IPS-18a (cell line): Measurements from ENCODE around the gene ITGA2.

Experiments
- H3K27ac ChIP-seq: one replicate; pipeline ENCODE4 v1.5.1; 2013; ENCODE audit warnings: low read length
- H3K27me3 ChIP-seq: one replicate; pipeline ENCODE4 v1.6.1; 2013; ENCODE audit warnings: mild to moderate bottlenecking, low read length; ENCODE audit not compliant: control insufficient read depth, insufficient read depth
- H3K36me3 ChIP-seq: one replicate; pipeline ENCODE4 v1.6.1; 2013; ENCODE audit warnings: low read depth, low read length; ENCODE audit not compliant: control insufficient read depth
- H3K4me1 ChIP-seq: one replicate; pipeline ENCODE4 v1.6.1; 2013; ENCODE audit warnings: low read depth, low read length; ENCODE audit not compliant: control insufficient read depth
- H3K4me3 ChIP-seq: one replicate; pipeline ENCODE4 v1.5.1; 2013; ENCODE audit warnings: low read length
- H3K9ac ChIP-seq: one replicate; pipeline ENCODE4 v1.6.1; 2013; ENCODE audit warnings: mild to moderate bottlenecking, low read length, moderate library complexity
- H3K9me3 ChIP-seq: one replicate; pipeline ENCODE4 v1.6.1; 2013; ENCODE audit warnings: low read depth, low read length; ENCODE audit not compliant: control insufficient read depth

ITGA2 gene

DNA sequence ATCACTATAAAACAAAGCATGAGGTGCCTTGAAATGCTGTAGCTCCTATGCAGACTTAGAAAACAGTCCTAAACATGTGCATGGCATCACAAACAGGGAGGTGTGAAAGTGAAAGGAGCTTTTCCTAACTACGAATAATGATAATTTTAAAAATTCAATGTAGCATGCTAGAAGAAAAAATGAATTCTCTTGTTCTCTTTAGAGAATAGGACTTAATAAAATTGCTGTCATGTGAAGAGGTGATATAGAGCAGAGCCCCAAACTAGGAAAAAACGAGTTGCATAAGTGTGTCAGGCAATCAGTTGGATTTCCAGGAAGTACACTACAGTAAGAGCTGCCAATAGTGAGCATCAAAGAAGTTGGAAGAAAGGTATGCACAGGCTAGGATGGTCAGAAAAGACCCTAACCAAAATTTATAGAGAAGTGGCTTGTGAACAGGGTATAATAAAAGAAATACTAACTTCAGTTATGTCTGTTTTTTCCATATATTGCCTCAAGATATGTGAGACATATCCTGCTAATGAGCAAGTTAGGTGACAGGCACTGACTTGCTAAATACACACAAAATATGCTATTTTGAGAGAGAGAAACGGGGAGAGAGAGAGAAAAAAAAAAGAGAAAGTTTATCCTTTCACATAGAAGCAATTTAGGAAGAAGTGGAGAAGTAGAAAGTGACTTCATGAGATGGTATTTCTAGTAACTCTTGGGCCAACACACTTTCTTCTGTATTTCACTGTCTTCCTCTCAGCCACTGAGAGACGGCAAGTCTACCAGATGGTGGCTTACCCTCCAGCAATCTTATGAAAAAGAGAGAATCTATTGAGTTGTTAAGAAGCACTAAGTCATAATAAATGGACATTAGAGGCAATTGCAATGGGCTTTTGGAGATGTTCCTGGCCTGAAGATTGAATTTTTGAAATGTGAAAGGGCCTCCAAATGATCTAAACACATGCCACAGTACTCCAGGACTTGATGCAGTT is 18.0 kb downstream of the ITGA2 start:
- no peaks in the 10 kb centered on the region for H3K4me1 ChIP-seq
- H3K9ac ChIP-seq: no peak overlapping the region
- H3K27ac ChIP-seq: no peak overlapping the region
- no peaks in the 10 kb centered on the region for H3K27me3 ChIP-seq
- H3K36me3 ChIP-seq: no peaks in the 10 kb centered on the region
- no peak overlapping the region for H3K4me3 ChIP-seq
- no peaks in the 10 kb centered on the region for H3K9me3 ChIP-seq

GRCh38 chr5:53008751-53009150 is 19.6 kb downstream of the ITGA2 start:
- no peak overlapping the region for H3K9ac ChIP-seq
- H3K27me3 ChIP-seq: no peaks in the 10 kb centered on the region
- H3K9me3 ChIP-seq: no peaks in the 10 kb centered on the region
- H3K4me3 ChIP-seq: no peak overlapping the region
- no peaks in the 10 kb centered on the region for H3K4me1 ChIP-seq
- H3K27ac ChIP-seq: no peak overlapping the region
- H3K36me3 ChIP-seq: no peaks in the 10 kb centered on the region

- Histone ChIP-seq H3K9me3 (no peaks in the 10 kb centered on the region), H3K4me3 (no peak overlapping the region), H3K27me3 (no peaks in the 10 kb centered on the region), H3K27ac (no peak overlapping the region), H3K9ac (no peak overlapping the region), H3K4me1 (no peaks in the 10 kb centered on the region), H3K36me3 (no peaks in the 10 kb centered on the region)
Measured at GRCh38 chr5:53009816-53010215, 20.7 kb downstream of the ITGA2 start.

DNA sequence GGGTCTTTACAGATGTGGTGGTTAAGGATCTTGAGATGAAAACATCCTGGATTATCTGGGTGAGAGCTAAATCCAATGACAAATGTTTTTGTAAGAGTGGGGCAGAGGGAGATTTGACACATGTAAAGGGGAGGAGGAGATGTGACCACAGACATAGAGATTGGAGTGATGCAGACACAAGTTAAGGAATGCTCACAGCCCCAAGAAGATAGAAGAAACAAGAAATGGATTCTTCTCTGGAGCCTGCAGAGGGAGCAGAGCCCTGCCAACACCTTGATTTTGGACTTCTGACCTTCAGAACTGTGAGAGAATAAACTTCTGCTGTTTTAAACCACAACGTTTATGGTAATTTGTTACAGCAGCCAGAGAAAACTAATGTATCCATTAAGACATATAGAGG is 21.7 kb downstream of the ITGA2 start:
- Histone ChIP-seq H3K9me3 (no peaks in the 10 kb centered on the region), H3K4me3 (no peak overlapping the region), H3K9ac (no peak overlapping the region), H3K27me3 (no peaks in the 10 kb centered on the region), H3K36me3 (no peaks in the 10 kb centered on the region), H3K27ac (no peak overlapping the region), H3K4me1 (no peaks in the 10 kb centered on the region)

GRCh38 chr5:53011233-53011632 is 22.1 kb downstream of the ITGA2 start:
- Histone ChIP-seq H3K4me1 (no peaks in the 10 kb centered on the region), H3K27me3 (no peaks in the 10 kb centered on the region), H3K9me3 (no peaks in the 10 kb centered on the region), H3K9ac (no peak overlapping the region), H3K36me3 (no peaks in the 10 kb centered on the region), H3K27ac (no peak overlapping the region), H3K4me3 (no peak overlapping the region)

GRCh38 chr5:53013857-53014256 is 24.7 kb downstream of the ITGA2 start:
- H3K4me3 ChIP-seq: no peak overlapping the region
- no peaks in the 10 kb centered on the region for H3K9me3 ChIP-seq
- H3K27me3 ChIP-seq: no peaks in the 10 kb centered on the region
- H3K9ac ChIP-seq: no peak overlapping the region
- no peaks in the 10 kb centered on the region for H3K36me3 ChIP-seq
- H3K4me1 ChIP-seq: no peaks in the 10 kb centered on the region
- no peak overlapping the region for H3K27ac ChIP-seq

DNA sequence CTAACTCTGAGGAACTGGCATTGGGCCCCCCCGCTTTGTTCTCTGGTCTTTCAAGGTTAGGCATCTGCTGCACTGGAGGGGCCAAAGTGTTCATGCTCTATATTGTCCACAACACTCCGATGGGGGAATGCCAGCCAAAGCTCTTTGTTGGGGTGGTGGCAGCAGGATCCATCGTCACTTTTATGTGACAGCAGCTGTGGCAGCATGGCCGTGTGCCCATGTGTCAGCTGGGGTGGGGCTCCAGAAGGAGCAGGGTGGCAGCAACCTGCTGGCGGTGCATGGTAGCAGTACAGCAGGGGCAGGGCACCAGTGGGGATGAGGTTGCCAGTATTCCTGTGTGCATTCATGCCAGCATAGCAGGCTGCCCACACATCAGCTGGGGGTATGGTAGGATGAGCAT is 28.2 kb downstream of the ITGA2 start:
- Histone ChIP-seq H3K4me3 (no peak overlapping the region), H3K4me1 (no peaks in the 10 kb centered on the region), H3K27ac (no peak overlapping the region), H3K27me3 (no peaks in the 10 kb centered on the region), H3K36me3 (no peaks in the 10 kb centered on the region), H3K9me3 (no peaks in the 10 kb centered on the region), H3K9ac (no peak overlapping the region)

- no peaks in the 10 kb centered on the region for H3K4me1 ChIP-seq
- no peak overlapping the region for H3K27ac ChIP-seq
- H3K9me3 ChIP-seq: no peaks in the 10 kb centered on the region
- no peaks in the 10 kb centered on the region for H3K36me3 ChIP-seq
- H3K9ac ChIP-seq: no peak overlapping the region
- H3K4me3 ChIP-seq: no peak overlapping the region
- no peaks in the 10 kb centered on the region for H3K27me3 ChIP-seq
Measured at GRCh38 chr5:53017794-53018391, 28.7 kb downstream of the ITGA2 start.

DNA sequence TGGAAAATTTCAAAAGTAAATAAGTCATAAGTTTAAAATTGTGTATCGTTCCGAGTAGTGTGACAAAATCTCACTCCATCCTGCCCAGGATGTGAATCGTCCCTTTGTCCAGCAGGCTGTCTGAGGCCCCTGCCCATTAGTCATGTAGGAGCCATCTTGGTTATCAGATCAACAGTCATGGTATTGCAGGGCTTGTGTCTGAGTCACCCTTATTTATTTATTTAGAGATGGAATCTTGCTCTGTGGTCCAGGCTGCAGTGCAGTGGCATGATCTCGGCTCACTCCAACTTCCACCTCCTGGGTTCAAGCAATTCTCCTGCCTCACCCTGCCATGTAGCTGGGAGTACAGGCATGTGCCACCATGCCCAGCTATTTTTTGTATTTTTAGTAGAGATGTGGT is 30.2 kb downstream of the ITGA2 start:
- H3K9ac ChIP-seq: no peak overlapping the region
- no peaks in the 10 kb centered on the region for H3K4me1 ChIP-seq
- H3K9me3 ChIP-seq: no peaks in the 10 kb centered on the region
- H3K36me3 ChIP-seq: no peaks in the 10 kb centered on the region
- H3K4me3 ChIP-seq: no peak overlapping the region
- H3K27ac ChIP-seq: no peak overlapping the region
- H3K27me3 ChIP-seq: no peaks in the 10 kb centered on the region

DNA sequence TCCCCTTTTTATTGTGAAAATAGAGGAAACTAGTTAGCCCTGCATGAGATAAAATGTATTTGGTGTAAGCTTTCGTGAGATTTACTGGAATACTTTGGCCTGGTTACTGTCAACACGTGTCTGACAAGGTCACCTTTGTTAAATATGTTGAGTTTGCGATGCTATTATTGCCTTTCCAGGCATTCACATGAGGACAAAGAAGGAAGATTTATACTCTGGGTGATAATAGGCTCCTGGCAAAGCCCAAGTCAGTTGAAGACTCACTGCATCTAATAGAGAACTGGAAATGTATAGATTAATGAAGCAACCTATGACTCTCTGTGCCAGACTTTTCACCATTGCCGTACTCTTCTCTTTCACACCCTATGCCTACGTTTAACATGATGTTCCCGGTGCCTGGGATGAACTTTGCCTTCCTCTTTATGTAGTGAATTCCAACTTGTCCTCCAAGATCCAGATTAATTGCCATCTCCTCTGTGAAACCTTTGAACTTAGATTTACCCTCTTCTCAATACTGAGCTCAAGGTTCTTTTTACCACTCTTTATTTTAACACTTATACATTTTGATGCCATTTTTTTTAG is 33.9 kb downstream of the ITGA2 start:
- Histone ChIP-seq H3K4me3 (no peak overlapping the region), H3K27me3 (no peaks in the 10 kb centered on the region), H3K27ac (no peak overlapping the region), H3K4me1 (no peaks in the 10 kb centered on the region), H3K9me3 (no peaks in the 10 kb centered on the region), H3K36me3 (no peaks in the 10 kb centered on the region), H3K9ac (no peak overlapping the region)

DNA sequence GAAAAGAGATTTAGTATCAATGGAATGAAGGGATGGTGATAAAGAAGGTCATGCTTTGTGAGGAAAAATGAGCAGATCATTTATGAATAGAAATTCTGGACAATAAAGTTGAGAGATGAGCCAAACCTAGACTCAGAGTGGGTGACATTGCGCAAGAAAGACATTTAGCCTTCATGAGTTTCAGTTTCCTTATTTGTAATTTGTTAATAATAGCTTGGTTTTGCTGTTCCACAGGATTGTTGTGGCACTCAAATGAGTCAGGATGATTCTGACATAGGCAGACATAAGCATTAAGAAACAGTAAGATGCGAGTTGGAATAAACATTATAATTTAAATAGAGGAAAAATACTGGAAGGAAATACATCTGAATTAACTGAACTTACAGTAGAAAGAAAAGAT is 34.8 kb downstream of the ITGA2 start:
- no peak overlapping the region for H3K9ac ChIP-seq
- no peak overlapping the region for H3K4me3 ChIP-seq
- H3K27ac ChIP-seq: no peak overlapping the region

More for the DNA sequence above, 34.8 kb downstream of the ITGA2 start:
- H3K27me3 ChIP-seq: no peaks in the 10 kb centered on the region
- H3K9me3 ChIP-seq: no peaks in the 10 kb centered on the region
- H3K36me3 ChIP-seq: no peaks in the 10 kb centered on the region
- H3K4me1 ChIP-seq: no peaks in the 10 kb centered on the region
